Lower lobe of right lung (tissue), 2 donors: ENCODE data around the gene SULT1E1. TPM values are rescaled to one million over a fixed set of nuclear protein-coding genes. Genes with fewer than 3 reads are reported as not detected.

Source experiments
- ATAC-seq, 2 donors: fragments of 200-7000 bp; cut with Tn5 transposase; one replicate each; pipeline ENCODE4 v1.9.1; 2020 to 2022; ENCODE audit warnings: mild to moderate bottlenecking in 2 of 2, moderate library complexity in 2 of 2
- DNase-seq: peaks from one replicate; pipeline ENCODE4 v3.0.0-alpha.2; 2020
- H3K27ac ChIP-seq: fragments of 200-600 bp; one replicate; pipeline ENCODE4 v1.8.0; 2022
- H3K27me3 ChIP-seq: fragments of 200-600 bp; one replicate; pipeline ENCODE4 v1.8.0; 2022; ENCODE audit warnings: low read depth
- H3K36me3 ChIP-seq: fragments of 200-600 bp; one replicate; pipeline ENCODE4 v1.8.0; 2022; ENCODE audit warnings: mild to moderate bottlenecking
- H3K4me1 ChIP-seq: fragments of 200-600 bp; one replicate; pipeline ENCODE4 v1.8.0; 2022
- H3K4me3 ChIP-seq: fragments of 200-600 bp; one replicate; pipeline ENCODE4 v1.8.0; 2022; ENCODE audit warnings: mild to moderate bottlenecking
- H3K9me3 ChIP-seq: fragments of 200-600 bp; one replicate; pipeline ENCODE4 v1.8.0; 2022
- intact Hi-C: fragments of 100-400 bp; cut with DNase I; formaldehyde crosslinking; loops from one replicate; pipeline ENCODE4 v1.11.0; 2022
- total RNA-seq: library from RNA; stranded (reverse); fragmentation: NEBNext Ultra II Directional; extraction: Animal tissue kit (Norgen Biotek cat#: 25700); gene quantifications from one replicate; pipeline ENCODE4 v1.2.1, GENCODE V29; 2021
- TF ChIP-seq, protein P1 (sequence below): fragments of 200-600 bp; IDR thresholded peaks from one replicate; pipeline ENCODE4 v1.8.0; 2022; ENCODE audit warnings: antibody characterized with exemption, mild to moderate bottlenecking
- donor health status: DM: no; HTN: yes; CAD: no; lungs with severe emphysema.

Gene SULT1E1
- total RNA-seq, 1 donor from 2014 or later: 1.0 TPM

DNA sequence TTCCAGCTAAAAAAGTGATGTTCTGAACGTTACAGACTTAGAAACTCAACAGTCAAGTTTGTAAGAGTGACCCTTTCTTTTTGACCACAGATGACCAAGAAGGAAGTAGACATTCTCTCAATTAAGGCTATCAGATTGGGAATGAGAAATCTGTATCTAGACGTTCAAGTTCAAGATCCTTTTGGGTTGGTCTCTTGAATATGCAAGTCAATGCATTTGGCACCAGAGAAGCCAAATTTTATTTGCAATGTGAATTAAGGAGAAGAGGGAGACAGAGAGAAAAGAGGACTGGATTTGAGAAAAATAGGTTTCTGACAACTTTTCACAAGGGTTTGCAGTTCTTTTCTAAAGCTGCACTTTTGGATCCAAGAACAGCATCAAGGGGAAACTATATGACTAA, 17.5 kb upstream of the SULT1E1 start:
- intact Hi-C loops: loop anchor here (5.0 kb wide), 1 partner anchor 190 kb away; no protein-coding TSS in a partner anchor
- no peaks in the 10 kb centered on the region for H3K9me3 ChIP-seq
- TF ChIP-seq, protein P1, sequence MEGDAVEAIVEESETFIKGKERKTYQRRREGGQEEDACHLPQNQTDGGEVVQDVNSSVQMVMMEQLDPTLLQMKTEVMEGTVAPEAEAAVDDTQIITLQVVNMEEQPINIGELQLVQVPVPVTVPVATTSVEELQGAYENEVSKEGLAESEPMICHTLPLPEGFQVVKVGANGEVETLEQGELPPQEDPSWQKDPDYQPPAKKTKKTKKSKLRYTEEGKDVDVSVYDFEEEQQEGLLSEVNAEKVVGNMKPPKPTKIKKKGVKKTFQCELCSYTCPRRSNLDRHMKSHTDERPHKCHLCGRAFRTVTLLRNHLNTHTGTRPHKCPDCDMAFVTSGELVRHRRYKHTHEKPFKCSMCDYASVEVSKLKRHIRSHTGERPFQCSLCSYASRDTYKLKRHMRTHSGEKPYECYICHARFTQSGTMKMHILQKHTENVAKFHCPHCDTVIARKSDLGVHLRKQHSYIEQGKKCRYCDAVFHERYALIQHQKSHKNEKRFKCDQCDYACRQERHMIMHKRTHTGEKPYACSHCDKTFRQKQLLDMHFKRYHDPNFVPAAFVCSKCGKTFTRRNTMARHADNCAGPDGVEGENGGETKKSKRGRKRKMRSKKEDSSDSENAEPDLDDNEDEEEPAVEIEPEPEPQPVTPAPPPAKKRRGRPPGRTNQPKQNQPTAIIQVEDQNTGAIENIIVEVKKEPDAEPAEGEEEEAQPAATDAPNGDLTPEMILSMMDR: no peak
- ATAC-seq (no peak), DNase-seq (no peak)
- H3K27me3 ChIP-seq: no peaks in the 10 kb centered on the region
- no peaks in the 10 kb centered on the region for H3K36me3 ChIP-seq
- H3K4me1 ChIP-seq: no peaks in the 10 kb centered on the region
- H3K4me3 ChIP-seq: no peak overlapping the region
- no peak overlapping the region for H3K27ac ChIP-seq

DNA sequence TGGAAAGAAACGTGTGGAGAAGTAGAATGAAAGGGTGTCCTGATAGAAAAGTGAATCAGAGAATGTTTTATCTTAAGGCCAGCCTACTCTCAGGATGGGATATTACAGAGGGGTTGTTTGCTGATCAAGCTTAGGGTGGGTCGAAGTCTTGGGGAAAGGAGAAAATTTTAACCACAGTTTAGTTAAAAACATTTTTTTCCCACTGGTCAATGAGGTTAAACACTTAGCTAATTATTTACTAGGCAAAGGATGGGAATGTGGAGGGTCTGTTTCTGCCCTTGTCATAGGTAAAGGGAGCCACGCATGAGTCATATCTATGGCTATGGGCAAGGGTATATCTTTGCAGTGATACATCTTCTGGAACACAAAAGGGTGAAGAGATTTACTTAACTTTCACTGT, 16.1 kb upstream of the SULT1E1 start:
- ATAC-seq: no peak
- H3K36me3 ChIP-seq: no peaks in the 10 kb centered on the region
- H3K27ac ChIP-seq: no peak overlapping the region
- DNase-seq: no peak
- intact Hi-C loops: loop anchor here (5.0 kb wide), 1 partner anchor 189 kb away; no protein-coding TSS in a partner anchor
- TF ChIP-seq, protein P1: no peak
- no peaks in the 10 kb centered on the region for H3K9me3 ChIP-seq
- H3K27me3 ChIP-seq: no peaks in the 10 kb centered on the region
- no peak overlapping the region for H3K4me3 ChIP-seq
- H3K4me1 ChIP-seq: no peaks in the 10 kb centered on the region

DNA sequence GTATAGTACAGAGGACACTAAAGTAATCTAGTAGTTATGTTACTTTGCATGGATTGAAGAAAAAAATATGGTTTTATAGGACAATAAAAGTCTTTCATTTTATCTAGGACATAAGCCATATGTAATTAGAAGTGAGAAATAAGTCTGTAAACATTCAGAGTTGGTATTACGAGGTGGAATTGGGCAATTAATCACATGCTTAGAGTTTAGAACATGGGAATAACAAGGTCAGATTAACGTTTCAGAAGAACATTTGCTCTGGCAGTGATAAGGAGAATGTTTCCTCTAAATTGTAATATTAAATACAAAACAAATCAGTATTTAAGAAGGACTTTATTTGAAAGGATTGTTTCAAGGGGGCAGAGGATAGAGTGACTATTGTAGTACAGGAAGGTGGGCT, 15.6 kb upstream of the SULT1E1 start:
- no peak overlapping the region for H3K27ac ChIP-seq
- no peak overlapping the region for H3K4me3 ChIP-seq
- H3K36me3 ChIP-seq: no peaks in the 10 kb centered on the region
- DNase-seq: no peak
- intact Hi-C loops: loop anchor here (5.0 kb wide), 1 partner anchor 188 kb away; no protein-coding TSS in a partner anchor
- ATAC-seq: no peak
- no peaks in the 10 kb centered on the region for H3K9me3 ChIP-seq
- TF ChIP-seq, protein P1: no peak
- H3K4me1 ChIP-seq: no peaks in the 10 kb centered on the region
- no peaks in the 10 kb centered on the region for H3K27me3 ChIP-seq

DNA sequence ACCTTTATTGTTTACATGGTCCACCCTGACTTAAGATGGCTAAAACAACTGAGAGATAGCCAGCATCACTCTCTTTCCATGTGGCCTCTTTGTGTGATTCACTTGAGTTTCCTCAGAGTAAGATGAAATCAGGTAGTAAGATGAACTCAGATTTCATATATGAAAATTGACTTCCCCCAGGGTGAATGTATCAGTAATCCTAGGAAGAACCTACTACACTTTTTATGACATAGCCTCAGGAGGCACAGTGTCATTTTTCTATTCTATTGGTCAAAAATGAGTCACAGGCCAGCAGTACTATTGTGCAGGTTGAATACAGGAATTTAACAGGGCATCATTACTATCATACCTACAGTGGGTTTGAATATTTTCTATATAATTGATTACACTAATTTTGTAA, 14.6 kb upstream of the SULT1E1 start:
- TF ChIP-seq, protein P1: no peak
- Histone ChIP-seq H3K9me3 (no peaks in the 10 kb centered on the region), H3K27me3 (no peaks in the 10 kb centered on the region), H3K4me3 (no peak overlapping the region), H3K36me3 (no peaks in the 10 kb centered on the region), H3K27ac (no peak overlapping the region), H3K4me1 (no peaks in the 10 kb centered on the region)
- ATAC-seq: no peak
- DNase-seq: no peak
- intact Hi-C loops: no loop called here

DNA sequence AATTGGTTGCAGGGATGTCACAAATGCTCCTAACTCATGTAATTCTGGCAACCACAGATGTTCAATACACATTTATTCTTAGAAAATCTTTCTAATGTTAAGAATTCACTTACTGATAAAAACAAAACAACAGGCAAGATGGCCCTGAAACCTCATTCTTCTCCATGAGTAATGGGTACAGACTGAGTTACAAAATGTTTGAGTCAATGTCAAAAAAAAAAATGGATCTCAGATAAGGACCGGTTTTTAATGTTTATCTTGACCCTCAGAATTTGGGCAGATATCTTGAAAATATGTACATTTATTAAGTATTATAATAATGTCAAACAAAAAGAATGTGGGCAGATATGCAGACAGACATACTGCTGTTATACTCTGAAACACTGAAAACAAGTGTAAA, 1.8 kb upstream of the SULT1E1 start:
- no peak for ATAC-seq
- intact Hi-C loops: no loop called here
- H3K27ac ChIP-seq: no peak overlapping the region

More for the DNA sequence above, 1.8 kb upstream of the SULT1E1 start:
- Histone ChIP-seq H3K4me1 (no peaks in the 10 kb centered on the region), H3K9me3 (no peaks in the 10 kb centered on the region), H3K27me3 (no peaks in the 10 kb centered on the region), H3K4me3 (no peak overlapping the region), H3K36me3 (no peaks in the 10 kb centered on the region)
- DNase-seq: no peak
- TF ChIP-seq, protein P1: no peak
